Tibial artery (tissue), 4 donors: ENCODE data around the gene HSF5.
"Not testable (repeated sequence)": the region's sequence is repeated elsewhere in the genome, so short reads cannot be mapped to it uniquely, and the experiment has no call there.

ENCODE experiments used
- DNase-seq, 2 donors: peaks; one replicate each; pipeline ENCODE4 v3.0.0-alpha.2; 2019
- H3K27ac ChIP-seq, 2 donors: fragments of 200-600 bp; sonication (generic) in 1 of 2; 1 replicate in 1 of 2; 2 replicates in 1 of 2; pipeline ENCODE4 v1.5.1; 2018 to 2019; ENCODE audit warnings: mild to moderate bottlenecking in 1 of 2
- H3K27me3 ChIP-seq, 2 donors: fragments of 200-600 bp; sonication (generic) in 1 of 2; one replicate each; pipeline versions ENCODE4 v1.5.1 to v1.6.0; 2016 to 2019
- H3K36me3 ChIP-seq, 3 donors: fragments of 200-600 bp; sonication (generic) in 2 of 3; one replicate each; pipeline ENCODE4 v1.5.1; 2016 to 2019; ENCODE audit warnings: mild to moderate bottlenecking in 2 of 3
- H3K4me1 ChIP-seq, 4 donors: fragments of 200-600 bp; sonication (generic) in 2 of 4; 1 replicate in 3 of 4; 2 replicates in 1 of 4; pipeline ENCODE4 v1.5.1; 2016 to 2019
- H3K4me3 ChIP-seq, 2 donors: fragments of 200-600 bp; sonication (generic) in 1 of 2; 1 replicate in 1 of 2; 2 replicates in 1 of 2; pipeline ENCODE4 v1.5.1; 2018 to 2019; ENCODE audit warnings: mild to moderate bottlenecking in 2 of 2
- H3K9me3 ChIP-seq, 3 donors: fragments of 200-600 bp; sonication (generic) in 1 of 3; one replicate each; pipeline ENCODE4 v1.5.1; 2016 to 2019
- CTCF ChIP-seq, 2 experiments: fragments of 200-600 bp in 1 of 2; fragments of 450-650 bp in 1 of 2; IDR thresholded peaks; one replicate each; pipeline ENCODE4 v1.5.1; 2017 to 2019; ENCODE audit warnings: antibody characterized with exemption in 2 of 2, mild to moderate bottlenecking in 1 of 2, moderate library complexity in 1 of 2
- intact Hi-C: fragments of 100-400 bp; cut with DNase I; formaldehyde crosslinking; loops from one replicate; pipeline ENCODE4 v1.15.0; 2023; ENCODE audit warnings: low total_unique reads

HSF5 gene

DNA sequence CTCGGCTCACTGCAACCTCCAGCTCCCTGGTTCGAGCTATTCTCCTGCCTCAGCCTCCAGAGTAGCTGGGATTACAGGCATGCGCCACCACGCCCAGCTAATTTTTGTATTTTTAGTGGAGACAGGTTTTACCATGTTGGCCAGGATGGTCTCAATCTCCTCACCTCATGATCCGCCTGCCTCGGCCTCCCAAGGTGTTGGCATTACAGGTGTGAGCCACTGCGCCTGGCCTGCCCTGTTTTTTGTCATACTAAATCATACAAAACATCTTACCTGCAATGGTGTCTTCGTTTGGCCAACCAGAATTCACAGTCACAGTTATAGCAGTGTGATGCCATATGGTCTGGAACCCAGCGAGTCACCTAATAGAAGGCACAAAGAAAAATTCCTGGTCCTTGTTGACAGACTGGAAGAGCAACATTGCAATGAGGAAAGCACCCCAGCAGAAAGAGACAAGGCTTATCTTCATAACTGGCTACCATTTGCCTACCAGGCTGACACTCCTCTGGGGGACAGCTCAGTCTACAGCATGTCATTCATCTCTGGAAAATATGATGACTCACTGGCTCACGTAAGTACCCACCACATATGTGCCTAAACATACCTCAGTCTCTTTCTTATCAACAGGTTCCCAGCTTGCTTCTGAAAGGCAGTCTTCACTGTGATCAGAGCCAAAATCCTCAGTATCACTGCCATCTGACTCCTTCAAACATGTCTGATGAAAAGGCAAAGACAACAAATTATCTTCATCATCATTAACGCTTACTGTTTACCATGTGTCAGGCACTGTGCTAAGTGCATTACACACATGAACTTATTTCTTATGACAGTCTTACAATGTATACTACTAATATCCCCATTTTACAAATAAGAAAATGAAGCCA is 4.3 kb upstream of the HSF5 start:
- peaks cover 88 to 100% (median 95%) of the 10 kb centered on the region in 3 donors for H3K36me3 ChIP-seq
- no peaks in the 10 kb centered on the region for H3K27me3 ChIP-seq
- no peaks in the 10 kb centered on the region for H3K4me1 ChIP-seq
- intact Hi-C loops, result no loop called here
- H3K9me3 ChIP-seq, result no peaks in the 10 kb centered on the region
- no peak for DNase-seq
- H3K27ac ChIP-seq, result no peak overlapping the region
- no peak for TF ChIP-seq CTCF (IDR thresholded peaks at IDR 0.05)
- no peak overlapping the region for H3K4me3 ChIP-seq

GRCh38 chr17:58491510-58492045 is 3.4 kb upstream of the HSF5 start:
- no peak for DNase-seq
- no peaks in the 10 kb centered on the region for H3K9me3 ChIP-seq
- peaks cover 80 to 98% (median 92%) of the 10 kb centered on the region in 3 donors for H3K36me3 ChIP-seq
- intact Hi-C loops, result no loop called here
- H3K27me3 ChIP-seq, result no peaks in the 10 kb centered on the region
- H3K4me1 ChIP-seq, result no peaks in the 10 kb centered on the region
- no peak overlapping the region for H3K4me3 ChIP-seq
- no peak overlapping the region for H3K27ac ChIP-seq
- no peak for TF ChIP-seq CTCF (IDR thresholded peaks at IDR 0.05)

DNA sequence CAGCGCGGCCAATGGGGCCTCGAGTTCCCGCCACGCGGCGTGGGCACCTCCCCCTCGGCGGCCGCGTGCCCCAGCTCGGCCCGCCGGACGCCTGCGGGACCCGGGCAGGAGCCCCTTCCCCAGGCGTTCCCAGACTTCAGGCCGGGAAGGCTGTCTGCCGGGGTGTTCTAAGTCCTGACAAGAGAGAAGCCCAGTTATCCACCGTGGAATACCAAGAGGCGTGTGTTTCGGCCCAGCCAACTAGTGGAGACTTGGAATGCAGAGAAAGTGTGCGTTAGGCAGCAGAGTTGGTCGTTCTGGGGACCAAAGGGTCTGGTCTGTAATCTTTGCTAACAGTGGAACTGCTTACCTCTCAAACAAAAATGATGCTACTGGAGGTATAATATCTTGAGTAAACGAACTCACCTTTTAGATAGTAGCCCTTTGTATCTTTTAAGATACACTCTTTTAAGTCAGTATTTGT is 251 bp upstream of the HSF5 start:
- no peak overlapping the region for H3K4me3 ChIP-seq
- H3K9me3 ChIP-seq, result no peaks in the 10 kb centered on the region
- no peak for TF ChIP-seq CTCF (IDR thresholded peaks at IDR 0.05)
- no peaks in the 10 kb centered on the region for H3K4me1 ChIP-seq
- H3K27me3 ChIP-seq, result no peaks in the 10 kb centered on the region
- no peak overlapping the region for H3K27ac ChIP-seq
- peaks cover 49 to 67% (median 60%) of the 10 kb centered on the region in 3 donors for H3K36me3 ChIP-seq
- intact Hi-C loops, result no loop called here
- DNase-seq, result no peak

DNA sequence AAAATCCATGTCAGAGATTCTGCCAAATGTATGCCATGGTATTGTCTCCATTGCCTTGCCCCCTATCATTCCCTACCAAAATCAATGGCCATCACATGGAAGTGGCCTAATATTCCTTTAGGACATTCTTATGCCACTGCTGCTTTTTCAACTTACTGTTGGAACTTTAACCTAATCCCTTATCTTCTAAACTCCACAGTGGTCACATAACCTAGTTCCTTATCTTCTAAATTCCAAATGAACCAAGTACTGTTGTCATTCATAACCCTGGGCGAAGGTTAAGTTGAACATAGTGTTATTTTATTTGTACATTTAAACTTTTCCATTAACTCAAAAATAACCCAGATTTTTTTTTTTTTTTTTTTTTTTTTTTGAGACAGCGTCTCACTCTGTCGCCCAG is 3.6 kb downstream of the HSF5 start:
- Histone ChIP-seq H3K27ac (no peak overlapping the region), H3K4me3 (no peak overlapping the region), H3K9me3 (no peaks in the 10 kb centered on the region), H3K4me1 (no peaks in the 10 kb centered on the region), H3K27me3 (no peaks in the 10 kb centered on the region), H3K36me3 (peaks cover 11 to 28% (median 23%) of the 10 kb centered on the region in 3 donors)
- intact Hi-C loops, result no loop called here
- TF ChIP-seq CTCF (IDR thresholded peaks at IDR 0.05), result no peak
- DNase-seq, result no peak

GRCh38 chr17:58481798-58482197 is 6.4 kb downstream of the HSF5 start:
- H3K36me3 ChIP-seq, H3K27me3 ChIP-seq, intact Hi-C loops, DNase-seq, H3K9me3 ChIP-seq, H3K4me3 ChIP-seq, H3K4me1 ChIP-seq, H3K27ac ChIP-seq: not testable (repeated sequence)

DNA sequence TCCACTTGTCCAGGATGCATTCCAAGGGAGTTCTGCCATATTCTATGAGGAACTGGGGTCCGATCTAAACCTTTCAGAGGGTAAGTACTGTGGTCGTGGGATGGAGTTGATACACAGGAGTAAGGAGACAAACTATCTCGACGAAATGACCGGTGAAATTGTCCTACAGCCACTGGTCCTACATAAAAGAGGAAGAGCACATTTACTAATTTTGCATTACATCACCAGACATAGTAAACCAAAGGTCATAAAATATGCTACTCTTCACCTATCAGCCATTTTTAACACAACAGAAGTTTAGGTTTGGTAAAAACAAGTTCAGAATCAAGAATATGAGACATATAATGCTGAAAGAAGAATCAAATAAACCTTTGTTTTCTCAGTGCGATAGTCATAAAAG is 8.1 kb downstream of the HSF5 start:
- Histone ChIP-seq H3K36me3 (no peaks in the 10 kb centered on the region), H3K4me3 (no peak overlapping the region), H3K9me3 (no peaks in the 10 kb centered on the region), H3K4me1 (no peaks in the 10 kb centered on the region), H3K27ac (no peak overlapping the region), H3K27me3 (no peaks in the 10 kb centered on the region)
- TF ChIP-seq CTCF (IDR thresholded peaks at IDR 0.05), result no peak
- no peak for DNase-seq
- intact Hi-C loops, result no loop called here
